ENCODE data around the gene ADAM12.

The ADAM12 gene

GRCh38 chr10:126286256-126286780, 102.0 kb downstream of the ADAM12 start:
- H3K4me3 ChIP-seq (ENCODE audit: low read depth, low read length) = no peak overlapping the region
- no peak for TF ChIP-seq CTCF (IDR thresholded peaks at IDR 0.05; ENCODE audit: low read depth, low read length, missing control alignments)
- DNase-seq (ENCODE audit: low read depth) = no peak

GRCh38 chr10:126283307-126283706, 105.0 kb downstream of the ADAM12 start:
- no peak overlapping the region for H3K4me3 ChIP-seq (ENCODE audit: low read depth, low read length)
- no peak for TF ChIP-seq CTCF (IDR thresholded peaks at IDR 0.05; ENCODE audit: low read depth, low read length, missing control alignments)
- no peak for DNase-seq (ENCODE audit: low read depth)

- no peak for DNase-seq (ENCODE audit: low read depth)
- H3K4me3 ChIP-seq (ENCODE audit: low read depth, low read length) = no peak overlapping the region
- no peak for TF ChIP-seq CTCF (IDR thresholded peaks at IDR 0.05; ENCODE audit: low read depth, low read length, missing control alignments)
Measured at GRCh38 chr10:126278851-126279250, 109.4 kb downstream of the ADAM12 start.

- H3K4me3 ChIP-seq (ENCODE audit: low read depth, low read length) = no peak overlapping the region
- no peak for DNase-seq (ENCODE audit: low read depth)
- no peak for TF ChIP-seq CTCF (IDR thresholded peaks at IDR 0.05; ENCODE audit: low read depth, low read length, missing control alignments)
Measured at GRCh38 chr10:126277181-126277580, 111.1 kb downstream of the ADAM12 start.

- no peak for TF ChIP-seq CTCF (IDR thresholded peaks at IDR 0.05; ENCODE audit: low read depth, low read length, missing control alignments)
- no peak for DNase-seq (ENCODE audit: low read depth)
Measured at GRCh38 chr10:126272526-126272925, 115.8 kb downstream of the ADAM12 start.

GRCh38 chr10:126270111-126270510, 118.2 kb downstream of the ADAM12 start:
- DNase-seq (ENCODE audit: low read depth) = no peak
- TF ChIP-seq CTCF (IDR thresholded peaks at IDR 0.05; ENCODE audit: low read depth, low read length, missing control alignments) = no peak
- H3K4me3 ChIP-seq (ENCODE audit: low read depth, low read length) = no peak overlapping the region

More at GRCh38 chr10:126272526-126272925, 115.8 kb downstream of the ADAM12 start:
- no peak overlapping the region for H3K4me3 ChIP-seq (ENCODE audit: low read depth, low read length)
